GM20000 (cell line): ENCODE data around the gene KCNK5.

ENCODE experiments used
- DNase-seq: peaks from one replicate; pipeline ENCODE4 v3.0.0; 2012; ENCODE audit warnings: low spot score
- TF ChIP-seq, protein P1 (sequence below): IDR thresholded peaks from 2 replicates; pipeline ENCODE4 v1.5.1; 2012; ENCODE audit warnings: mild to moderate bottlenecking, control low read depth; ENCODE audit errors: extremely low read depth, missing control alignments

KCNK5 gene

DNA sequence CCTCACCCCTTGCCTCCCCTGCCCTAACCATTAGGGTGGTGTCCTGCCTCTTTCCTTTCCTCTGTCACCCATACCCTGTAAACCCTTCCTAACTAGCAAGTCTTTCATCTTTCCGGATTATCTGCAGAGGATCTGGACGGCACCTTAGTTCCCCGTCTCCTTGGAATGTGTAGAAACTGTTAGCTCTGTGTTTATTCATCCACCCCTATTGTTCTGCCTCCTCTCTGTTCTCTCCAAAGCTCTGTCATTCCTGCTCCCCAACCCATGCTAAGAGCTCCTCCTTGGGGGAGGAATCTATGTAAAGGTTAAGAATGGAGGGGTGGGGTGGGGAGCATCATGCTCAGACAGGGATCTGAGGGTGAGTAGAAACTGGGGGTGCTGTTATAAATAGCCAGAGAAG is 39.4 kb upstream of the KCNK5 start:
- DNase-seq: no peak
- TF ChIP-seq, protein P1, sequence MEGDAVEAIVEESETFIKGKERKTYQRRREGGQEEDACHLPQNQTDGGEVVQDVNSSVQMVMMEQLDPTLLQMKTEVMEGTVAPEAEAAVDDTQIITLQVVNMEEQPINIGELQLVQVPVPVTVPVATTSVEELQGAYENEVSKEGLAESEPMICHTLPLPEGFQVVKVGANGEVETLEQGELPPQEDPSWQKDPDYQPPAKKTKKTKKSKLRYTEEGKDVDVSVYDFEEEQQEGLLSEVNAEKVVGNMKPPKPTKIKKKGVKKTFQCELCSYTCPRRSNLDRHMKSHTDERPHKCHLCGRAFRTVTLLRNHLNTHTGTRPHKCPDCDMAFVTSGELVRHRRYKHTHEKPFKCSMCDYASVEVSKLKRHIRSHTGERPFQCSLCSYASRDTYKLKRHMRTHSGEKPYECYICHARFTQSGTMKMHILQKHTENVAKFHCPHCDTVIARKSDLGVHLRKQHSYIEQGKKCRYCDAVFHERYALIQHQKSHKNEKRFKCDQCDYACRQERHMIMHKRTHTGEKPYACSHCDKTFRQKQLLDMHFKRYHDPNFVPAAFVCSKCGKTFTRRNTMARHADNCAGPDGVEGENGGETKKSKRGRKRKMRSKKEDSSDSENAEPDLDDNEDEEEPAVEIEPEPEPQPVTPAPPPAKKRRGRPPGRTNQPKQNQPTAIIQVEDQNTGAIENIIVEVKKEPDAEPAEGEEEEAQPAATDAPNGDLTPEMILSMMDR: no peak

DNA sequence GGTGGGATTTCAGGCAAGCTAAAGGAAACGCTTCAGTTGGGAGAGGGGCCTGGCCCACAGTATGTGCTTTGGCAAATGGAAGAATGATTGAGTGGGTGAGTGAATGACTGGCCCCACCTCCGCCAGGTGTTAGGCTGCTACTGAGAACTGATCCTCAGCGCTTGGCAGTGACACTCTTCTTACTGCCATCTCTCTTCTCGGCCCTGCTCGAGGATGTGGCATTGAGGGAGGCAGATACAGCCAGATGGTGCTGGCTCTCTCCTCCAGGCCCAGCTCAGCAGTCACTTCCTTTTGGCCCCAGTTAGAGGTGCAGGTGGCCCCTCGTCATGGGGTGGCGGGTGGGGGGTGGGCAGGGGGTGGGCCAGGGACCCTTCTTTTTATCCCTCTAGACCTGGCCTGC is 38.9 kb upstream of the KCNK5 start:
- TF ChIP-seq, protein P1: no peak
- no peak for DNase-seq

DNA sequence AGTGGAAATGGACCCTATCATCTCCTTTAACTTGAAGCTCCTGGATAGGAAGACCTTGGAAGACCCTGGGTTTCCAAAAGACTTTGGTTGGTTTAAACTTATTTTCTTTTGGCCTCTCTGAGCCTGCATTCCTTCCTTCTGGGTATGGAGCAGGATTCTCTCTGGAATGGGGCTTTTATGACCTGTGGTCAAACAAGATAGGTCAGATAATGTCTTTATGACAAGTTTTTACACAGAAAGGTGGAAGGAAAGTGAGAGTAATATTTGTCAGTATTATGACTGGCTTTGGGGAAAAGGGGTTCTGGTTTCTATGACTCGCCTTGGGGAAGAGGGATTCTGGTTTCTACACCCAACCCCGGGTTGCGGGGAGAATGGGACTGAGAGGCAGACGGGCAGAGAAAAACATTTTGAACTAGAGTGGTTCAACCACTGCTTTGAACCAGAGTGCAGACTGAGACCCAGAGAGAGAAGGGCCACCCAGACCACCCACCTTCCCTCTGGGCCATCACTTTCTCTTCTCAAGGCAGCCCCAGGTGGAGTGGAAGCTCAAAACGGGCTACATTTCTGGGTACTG is 37.6 kb upstream of the KCNK5 start:
- no peak for DNase-seq
- TF ChIP-seq, protein P1: no peak

DNA sequence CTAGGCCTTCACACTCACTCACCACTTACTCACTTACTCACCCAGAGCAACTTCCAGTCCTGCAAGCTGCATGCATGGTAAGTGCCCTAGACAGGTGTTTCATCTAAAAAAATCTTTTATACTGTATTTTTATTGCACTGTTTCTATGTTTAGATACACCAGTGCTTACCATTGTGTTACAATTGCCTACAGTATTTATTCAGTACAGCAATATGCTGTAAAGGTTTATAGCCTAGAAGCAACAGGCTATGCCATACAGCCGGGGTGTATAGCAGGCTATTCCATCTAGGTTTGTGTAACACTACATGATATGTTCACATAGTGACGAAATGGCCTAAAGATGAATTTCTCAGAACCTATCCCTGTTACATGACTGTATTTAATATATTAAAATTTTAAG is 37.1 kb upstream of the KCNK5 start:
- no peak for DNase-seq
- TF ChIP-seq, protein P1: no peak

DNA sequence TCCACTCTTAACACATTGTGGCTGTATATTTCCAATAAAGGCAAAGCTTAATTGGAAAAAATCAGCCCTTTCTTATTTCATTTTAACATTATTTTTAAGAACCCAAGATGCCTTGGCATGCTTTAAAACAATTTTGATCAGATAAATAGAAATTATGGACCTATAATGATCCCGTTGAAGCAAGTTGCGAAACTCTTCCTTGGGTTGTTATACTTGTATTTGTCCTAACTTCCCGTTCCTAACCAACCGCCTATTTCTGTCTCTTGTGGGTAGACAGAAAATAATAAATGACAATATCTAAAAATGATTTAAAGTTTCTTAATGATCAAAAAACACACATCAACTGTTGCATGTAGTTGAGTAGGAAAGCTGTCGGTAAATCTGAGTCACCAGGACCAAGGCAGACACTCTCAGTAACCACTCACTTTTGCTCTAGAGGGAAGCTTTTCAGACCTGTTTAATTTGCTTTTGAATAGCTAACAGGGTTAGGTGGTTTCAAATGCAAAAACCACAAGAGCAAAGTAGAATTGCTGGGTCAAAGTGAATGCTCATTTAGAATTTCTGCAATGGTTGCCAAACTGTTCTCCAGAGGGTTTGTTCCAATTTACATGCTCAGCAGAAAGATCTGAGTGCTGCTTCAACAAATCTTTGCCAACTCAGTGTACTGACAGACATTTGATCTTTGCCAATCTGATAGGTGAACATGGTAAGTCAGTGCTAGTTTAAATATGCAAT is 34.2 kb upstream of the KCNK5 start:
- DNase-seq: no peak
- TF ChIP-seq, protein P1: no peak

DNA sequence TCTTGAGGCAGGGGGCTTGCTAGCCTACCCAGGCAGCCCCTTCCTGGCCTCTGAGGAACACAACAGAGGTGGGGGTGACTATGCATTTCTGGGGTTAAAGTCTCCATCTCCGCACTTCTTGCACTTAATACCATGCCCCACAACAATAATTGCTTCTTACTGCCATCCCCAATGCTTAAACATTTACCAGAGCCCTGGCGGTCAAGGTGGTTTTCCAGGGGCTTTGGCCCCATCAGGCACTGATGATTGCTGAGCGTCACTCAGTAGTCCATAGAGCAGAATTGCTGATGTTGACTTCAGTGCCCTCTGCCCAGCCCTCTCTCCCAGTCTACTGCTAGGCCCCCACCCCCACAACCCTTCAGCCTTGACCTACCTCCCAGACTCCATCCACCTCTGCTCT is 32.5 kb upstream of the KCNK5 start:
- DNase-seq: no peak
- TF ChIP-seq, protein P1: no peak

DNA sequence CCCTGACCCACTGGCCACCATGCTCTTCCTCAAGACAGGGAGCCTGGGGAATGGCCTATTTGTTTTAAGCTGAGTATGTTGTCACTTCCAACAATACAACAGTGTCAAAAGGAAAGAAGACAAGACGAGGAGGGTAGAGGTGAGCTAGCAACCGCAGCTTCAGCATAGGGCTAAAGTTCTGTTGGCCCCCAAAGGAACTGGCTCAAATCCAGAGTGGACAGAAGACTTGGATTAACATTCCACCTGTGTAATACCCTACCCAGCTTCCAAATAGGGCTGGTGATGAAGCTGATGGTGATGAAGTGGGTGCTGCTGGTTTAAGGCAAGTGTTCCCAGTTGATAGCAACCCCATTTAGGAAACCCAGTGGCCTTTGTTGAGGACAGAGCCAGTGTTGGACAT is 31.7 kb upstream of the KCNK5 start:
- no peak for DNase-seq
- TF ChIP-seq, protein P1: no peak
